Measurements from ENCODE around the gene CPA4.

DNA sequence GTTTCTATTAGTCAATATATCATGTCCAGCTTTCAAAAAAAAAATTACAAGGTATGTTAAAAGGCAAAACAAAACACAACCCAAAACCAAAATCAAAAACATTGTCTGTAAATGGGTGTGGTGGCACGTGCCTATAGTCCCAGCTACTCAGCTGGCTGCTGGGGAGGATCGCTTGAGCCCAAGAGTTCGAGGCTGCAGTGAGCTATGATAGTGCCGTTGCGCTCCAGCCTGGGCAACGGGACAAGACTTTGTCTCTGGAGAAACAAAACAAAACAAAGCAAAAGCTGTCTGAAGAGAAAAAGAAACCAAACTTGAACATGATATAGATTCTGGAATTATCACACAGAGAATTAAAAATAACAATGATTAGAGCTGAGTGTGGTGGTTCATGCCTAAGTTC, 41.3 kb downstream of the CPA4 start:
- TF ChIP-seq, protein P1, sequence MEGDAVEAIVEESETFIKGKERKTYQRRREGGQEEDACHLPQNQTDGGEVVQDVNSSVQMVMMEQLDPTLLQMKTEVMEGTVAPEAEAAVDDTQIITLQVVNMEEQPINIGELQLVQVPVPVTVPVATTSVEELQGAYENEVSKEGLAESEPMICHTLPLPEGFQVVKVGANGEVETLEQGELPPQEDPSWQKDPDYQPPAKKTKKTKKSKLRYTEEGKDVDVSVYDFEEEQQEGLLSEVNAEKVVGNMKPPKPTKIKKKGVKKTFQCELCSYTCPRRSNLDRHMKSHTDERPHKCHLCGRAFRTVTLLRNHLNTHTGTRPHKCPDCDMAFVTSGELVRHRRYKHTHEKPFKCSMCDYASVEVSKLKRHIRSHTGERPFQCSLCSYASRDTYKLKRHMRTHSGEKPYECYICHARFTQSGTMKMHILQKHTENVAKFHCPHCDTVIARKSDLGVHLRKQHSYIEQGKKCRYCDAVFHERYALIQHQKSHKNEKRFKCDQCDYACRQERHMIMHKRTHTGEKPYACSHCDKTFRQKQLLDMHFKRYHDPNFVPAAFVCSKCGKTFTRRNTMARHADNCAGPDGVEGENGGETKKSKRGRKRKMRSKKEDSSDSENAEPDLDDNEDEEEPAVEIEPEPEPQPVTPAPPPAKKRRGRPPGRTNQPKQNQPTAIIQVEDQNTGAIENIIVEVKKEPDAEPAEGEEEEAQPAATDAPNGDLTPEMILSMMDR (IDR thresholded peaks at IDR 0.05) = no peak
- no peak for TF ChIP-seq ZFX (IDR thresholded peaks at IDR 0.05; ENCODE audit: borderline replicate concordance)

Data from 22Rv1 (cell line).